ENCODE results near the gene ASTN2. TPM values are rescaled to one million over a fixed set of nuclear protein-coding genes. Genes with fewer than 3 reads are reported as not detected.

Gene ASTN2
- total and polyA plus RNA-seq, 12 donors: 1.9 to 11.1 (median 4.0) TPM

DNA sequence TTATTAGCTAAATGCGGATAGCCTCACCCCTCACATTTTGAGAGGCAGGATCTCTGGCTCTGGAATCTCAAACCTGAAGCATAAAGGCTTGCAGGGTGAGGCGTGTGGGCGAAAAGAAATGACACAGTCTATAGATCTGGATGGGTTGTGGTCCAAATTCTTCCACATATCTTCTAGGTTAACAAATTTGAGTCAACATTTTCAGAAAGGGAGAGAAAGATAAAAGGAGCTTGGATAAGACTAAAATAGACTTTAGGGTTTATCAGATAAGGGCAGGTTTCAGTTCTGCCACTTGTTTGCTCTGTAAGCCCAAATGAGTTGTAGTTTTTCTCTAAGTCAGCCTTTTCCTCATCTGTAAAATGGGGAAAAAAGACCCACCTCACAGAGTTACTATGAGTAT, 506.9 kb downstream of the ASTN2 start:
- intact Hi-C loops (cut with DNase I): no loop called here
- no peak for ATAC-seq
- Histone ChIP-seq H3K9me3 (no peaks in the 10 kb centered on the region), H3K4me3 (no peak overlapping the region), H3K27me3 (peaks cover 0 to 10% (median 0%) of the 10 kb centered on the region in 7 donors), H3K27ac (no peak overlapping the region), H3K36me3 (no peaks in the 10 kb centered on the region), H3K4me1 (no peaks in the 10 kb centered on the region)
- no peak for DNase-seq
- 70 to 84% methylated on average over 3 of the region's 3 CpGs for WGBS, 2 donors
- TF ChIP-seq, protein P1, sequence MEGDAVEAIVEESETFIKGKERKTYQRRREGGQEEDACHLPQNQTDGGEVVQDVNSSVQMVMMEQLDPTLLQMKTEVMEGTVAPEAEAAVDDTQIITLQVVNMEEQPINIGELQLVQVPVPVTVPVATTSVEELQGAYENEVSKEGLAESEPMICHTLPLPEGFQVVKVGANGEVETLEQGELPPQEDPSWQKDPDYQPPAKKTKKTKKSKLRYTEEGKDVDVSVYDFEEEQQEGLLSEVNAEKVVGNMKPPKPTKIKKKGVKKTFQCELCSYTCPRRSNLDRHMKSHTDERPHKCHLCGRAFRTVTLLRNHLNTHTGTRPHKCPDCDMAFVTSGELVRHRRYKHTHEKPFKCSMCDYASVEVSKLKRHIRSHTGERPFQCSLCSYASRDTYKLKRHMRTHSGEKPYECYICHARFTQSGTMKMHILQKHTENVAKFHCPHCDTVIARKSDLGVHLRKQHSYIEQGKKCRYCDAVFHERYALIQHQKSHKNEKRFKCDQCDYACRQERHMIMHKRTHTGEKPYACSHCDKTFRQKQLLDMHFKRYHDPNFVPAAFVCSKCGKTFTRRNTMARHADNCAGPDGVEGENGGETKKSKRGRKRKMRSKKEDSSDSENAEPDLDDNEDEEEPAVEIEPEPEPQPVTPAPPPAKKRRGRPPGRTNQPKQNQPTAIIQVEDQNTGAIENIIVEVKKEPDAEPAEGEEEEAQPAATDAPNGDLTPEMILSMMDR (IDR thresholded peaks at IDR 0.05): no peak

DNA sequence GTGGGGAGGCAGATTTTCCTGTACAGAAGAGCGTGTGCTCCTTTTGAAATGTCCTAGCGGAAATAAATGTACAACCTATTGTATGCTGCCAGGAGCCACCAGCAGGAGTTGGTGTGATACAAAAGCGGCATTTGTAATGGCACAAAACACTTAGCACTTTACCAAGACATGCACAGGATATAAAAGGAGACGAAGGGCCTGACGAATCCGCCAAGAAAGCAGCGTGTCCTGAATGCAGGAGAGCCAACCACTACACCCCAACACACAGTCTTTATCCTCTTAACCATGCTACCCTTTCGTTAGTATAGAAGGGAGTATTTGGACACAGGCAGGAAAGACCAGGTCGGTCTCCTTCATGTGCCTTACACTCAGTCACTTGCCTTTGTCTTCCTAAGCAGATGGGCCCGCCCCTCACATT, 509.7 kb downstream of the ASTN2 start:
- TF ChIP-seq, protein P1 (IDR thresholded peaks at IDR 0.05): no peak
- Histone ChIP-seq H3K4me3 (no peak overlapping the region), H3K27me3 (peaks cover 0 to 10% (median 0%) of the 10 kb centered on the region in 7 donors), H3K9me3 (peaks cover 0 to 7% (median 2%) of the 10 kb centered on the region in 11 donors), H3K36me3 (no peaks in the 10 kb centered on the region), H3K27ac (no peak overlapping the region), H3K4me1 (no peaks in the 10 kb centered on the region)
- DNase-seq (no peak), ATAC-seq (no peak)
- WGBS, 2 donors: 78 to 85% methylated on average over 10 of the region's 10 CpGs
- intact Hi-C loops (cut with DNase I): no loop called here

DNA sequence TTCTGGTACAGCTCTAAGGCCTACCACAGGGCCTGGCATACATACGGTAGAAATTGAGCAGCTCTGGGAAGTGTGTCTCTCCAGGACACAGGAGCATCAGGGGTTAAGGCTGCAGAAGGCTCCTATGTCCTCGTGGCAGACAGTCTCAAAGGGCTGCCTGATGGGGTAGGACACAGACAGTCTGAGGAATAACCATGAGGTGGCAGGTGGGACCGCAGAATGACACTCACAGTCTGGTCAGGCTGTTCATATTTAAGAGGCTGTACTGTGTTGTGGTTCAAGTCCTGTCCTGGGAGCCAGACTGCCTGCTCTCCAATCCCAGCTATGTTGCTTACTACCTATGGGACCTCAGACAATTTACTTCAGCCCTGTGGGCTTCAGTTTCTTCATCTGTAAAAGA, 510.7 kb downstream of the ASTN2 start:
- no peaks in the 10 kb centered on the region for H3K4me1 ChIP-seq
- H3K27me3 ChIP-seq: peaks cover 0 to 10% (median 0%) of the 10 kb centered on the region in 7 donors
- WGBS, 2 donors: 54 to 59% methylated on average over 3 of the region's 3 CpGs
- H3K4me3 ChIP-seq: no peak overlapping the region
- ATAC-seq (no peak), DNase-seq (no peak)
- H3K9me3 ChIP-seq: peaks cover 0 to 16% (median 9%) of the 10 kb centered on the region in 11 donors
- intact Hi-C loops (cut with DNase I): no loop called here
- no peak overlapping the region for H3K27ac ChIP-seq
- no peaks in the 10 kb centered on the region for H3K36me3 ChIP-seq
- TF ChIP-seq, protein P1 (IDR thresholded peaks at IDR 0.05): no peak

DNA sequence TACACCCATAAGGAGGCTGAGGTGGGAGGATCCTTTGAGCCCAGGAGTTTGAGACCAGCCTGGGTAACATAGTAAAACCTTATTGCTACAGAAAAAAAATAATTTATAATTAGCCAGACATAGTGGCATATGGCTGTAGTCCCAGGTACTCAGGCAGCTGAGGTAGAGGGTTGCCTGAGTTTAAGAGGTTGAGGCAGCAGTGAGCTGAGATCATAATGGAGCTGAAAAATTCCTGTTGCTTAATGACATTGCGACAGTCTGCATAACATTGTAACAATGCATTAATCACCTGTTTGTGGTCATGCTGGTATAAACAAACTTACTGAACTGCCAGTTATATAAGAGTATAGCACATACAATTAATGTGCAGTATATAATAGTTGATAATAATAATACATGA, 513.6 kb downstream of the ASTN2 start:
- WGBS, 2 donors: 42 to 91% methylated on average over 1 of the region's 1 CpG

More for the DNA sequence above, 513.6 kb downstream of the ASTN2 start:
- Histone ChIP-seq H3K4me3 (no peak overlapping the region), H3K27me3 (no peaks in the 10 kb centered on the region), H3K27ac (no peak overlapping the region), H3K9me3 (peaks cover 0 to 23% (median 9%) of the 10 kb centered on the region in 11 donors), H3K4me1 (no peaks in the 10 kb centered on the region), H3K36me3 (no peaks in the 10 kb centered on the region)
- ATAC-seq: no peak
- DNase-seq: no peak
- intact Hi-C loops (cut with DNase I): no loop called here
- TF ChIP-seq, protein P1 (IDR thresholded peaks at IDR 0.05): no peak
